CD4-positive, alpha-beta T cell treated with Interferon gamma for 1 hour (primary cell): ENCODE results near the gene YTHDC2.

Experiments
- DNase-seq: peaks from one replicate; pipeline ENCODE4 v3.0.0-alpha.2; 2020

The YTHDC2 gene

GRCh38 chr5:113607361-113607760, 93.9 kb downstream of the YTHDC2 start:
- DNase-seq: no peak

GRCh38 chr5:113608113-113608596, 94.7 kb downstream of the YTHDC2 start:
- DNase-seq: no peak

GRCh38 chr5:113612060-113612496, 98.6 kb downstream of the YTHDC2 start:
- no peak for DNase-seq

DNA sequence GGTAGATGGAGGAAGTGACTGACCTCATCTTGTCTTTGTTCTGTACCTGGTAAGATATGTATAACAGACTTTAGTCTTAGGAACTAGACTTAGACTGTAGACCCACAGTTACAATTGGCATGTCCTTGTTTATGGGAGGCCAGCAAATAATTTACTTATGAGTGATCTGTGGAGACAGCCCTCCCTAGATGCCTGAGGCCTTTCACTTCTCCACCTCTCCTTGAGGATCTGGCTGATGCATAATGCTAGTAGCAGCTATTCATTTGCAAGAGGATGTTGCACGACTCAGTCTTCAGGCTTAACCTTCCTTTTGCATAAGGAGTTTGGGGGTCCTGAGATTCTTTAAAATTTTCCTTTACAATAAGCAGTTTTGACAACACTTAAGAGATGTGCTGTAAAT, 100.7 kb downstream of the YTHDC2 start:
- DNase-seq: no peak

DNA sequence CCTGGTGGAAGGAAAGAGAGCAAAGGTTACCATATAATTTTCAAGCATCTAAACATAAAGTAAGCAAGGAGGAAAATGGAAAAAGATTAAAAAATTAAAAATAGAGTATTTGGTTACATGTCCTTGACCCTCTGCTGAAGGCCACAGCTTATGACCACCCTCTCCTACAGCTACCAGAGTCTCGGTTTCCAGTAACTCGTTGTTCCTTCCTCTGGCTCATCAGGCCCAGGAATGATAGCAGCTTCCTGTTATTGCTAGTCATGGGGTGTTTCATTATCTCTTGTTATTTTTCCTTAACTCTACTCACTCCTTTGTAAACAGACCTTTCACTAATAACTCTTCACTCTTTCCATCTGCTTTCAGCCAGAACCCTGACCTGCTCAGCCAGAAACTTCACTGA, 102.2 kb downstream of the YTHDC2 start:
- no peak for DNase-seq

- no peak for DNase-seq
These were observed 103.8 kb downstream of the YTHDC2 start for GRCh38 chr5:113617191-113617796.

- no peak for DNase-seq
These were observed 119.5 kb downstream of the YTHDC2 start for GRCh38 chr5:113632996-113633395.

DNA sequence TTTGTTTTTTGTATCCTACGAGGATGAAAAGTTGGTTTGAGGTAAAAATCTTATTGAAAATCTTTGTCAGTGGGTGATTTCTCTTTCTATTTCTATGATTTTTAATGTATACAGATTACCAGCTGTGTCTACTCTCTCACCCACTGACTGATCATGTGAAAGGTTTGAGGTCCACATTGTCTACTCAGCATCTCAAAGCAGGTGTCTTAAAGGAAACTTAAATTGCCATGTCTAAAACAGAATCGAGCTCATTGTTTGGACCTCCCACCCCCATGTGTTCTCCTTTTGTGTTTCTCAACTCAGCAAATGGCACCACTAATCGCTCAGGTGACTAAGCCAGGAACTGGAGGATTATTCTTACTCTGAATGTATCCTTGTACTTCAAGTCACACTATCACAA, 121.5 kb downstream of the YTHDC2 start:
- DNase-seq: no peak

DNA sequence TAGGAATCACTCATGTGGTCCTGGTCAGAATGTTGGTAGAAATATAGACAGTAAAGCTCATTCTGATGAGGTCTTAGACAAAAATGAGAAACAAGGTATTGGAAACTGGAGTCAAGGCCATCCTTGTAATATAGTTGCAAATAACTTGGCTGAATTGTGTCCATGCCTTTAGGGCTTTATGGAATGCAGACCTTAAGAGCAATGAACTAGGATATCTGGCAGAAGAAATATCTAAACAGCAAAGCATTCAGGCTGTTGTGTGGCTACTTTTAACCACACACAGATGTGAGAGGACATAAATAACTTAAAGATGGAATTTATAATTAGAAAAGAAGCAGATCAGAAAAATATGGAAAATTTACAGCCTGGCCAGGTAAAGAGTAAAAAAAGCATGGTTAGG, 128.2 kb downstream of the YTHDC2 start:
- no peak for DNase-seq
